Fibroblast of peridontal ligament (primary cell): Measurements from ENCODE around the gene CDK18.
"Not testable (repeated sequence)": the region's sequence is repeated elsewhere in the genome, so short reads cannot be mapped to it uniquely, and the experiment has no call there.

Experiments
- DNase-seq: peaks from one replicate; pipeline ENCODE4 v3.0.0-alpha.2; 2010; ENCODE audit errors: extremely low read depth

CDK18 gene

GRCh38 chr1:205481218-205481617, 23.3 kb upstream of the CDK18 start:
- no peak for DNase-seq

- DNase-seq, result no peak
These were observed 22.8 kb upstream of the CDK18 start for GRCh38 chr1:205481629-205482151.

GRCh38 chr1:205482587-205482986, 21.9 kb upstream of the CDK18 start:
- DNase-seq, result not testable (repeated sequence)

GRCh38 chr1:205483372-205483771, 21.1 kb upstream of the CDK18 start:
- no peak for DNase-seq

GRCh38 chr1:205484985-205485967, 19.2 kb upstream of the CDK18 start:
- DNase-seq, result peak; percentile 57

- no peak for DNase-seq
These were observed 18.2 kb upstream of the CDK18 start for GRCh38 chr1:205486258-205486657.

- peak; percentile 63 for DNase-seq
These were observed 16.3 kb upstream of the CDK18 start for GRCh38 chr1:205488074-205488723.

- DNase-seq, result no peak
These were observed 12.7 kb upstream of the CDK18 start for GRCh38 chr1:205491794-205492193.

GRCh38 chr1:205492201-205492667, 12.2 kb upstream of the CDK18 start:
- no peak for DNase-seq

- DNase-seq, result no peak
These were observed 11.7 kb upstream of the CDK18 start for GRCh38 chr1:205492774-205493173.

GRCh38 chr1:205493241-205494085, 11.0 kb upstream of the CDK18 start:
- DNase-seq, result peak; percentile 70

- no peak for DNase-seq
These were observed 10.4 kb upstream of the CDK18 start for GRCh38 chr1:205494115-205494514.

GRCh38 chr1:205495237-205495823, 9.1 kb upstream of the CDK18 start:
- DNase-seq, result no peak

GRCh38 chr1:205496661-205497060, 7.8 kb upstream of the CDK18 start:
- DNase-seq, result no peak

GRCh38 chr1:205497351-205497750, 7.1 kb upstream of the CDK18 start:
- no peak for DNase-seq

- no peak for DNase-seq
These were observed 4.7 kb upstream of the CDK18 start for GRCh38 chr1:205499789-205500188.

GRCh38 chr1:205500240-205501233, 3.9 kb upstream of the CDK18 start:
- no peak for DNase-seq

- DNase-seq, result no peak
These were observed 2.2 kb upstream of the CDK18 start for GRCh38 chr1:205502111-205502810.

GRCh38 chr1:205502992-205503391, 1.5 kb upstream of the CDK18 start:
- no peak for DNase-seq
